Natural killer cell (primary cell): ENCODE results near the gene JUND. TPM values are rescaled to one million over a fixed set of nuclear protein-coding genes. Genes with fewer than 3 reads are reported as not detected.

Experiments used
- ATAC-seq, 3 donors: fragments of 150-1000 bp in 2 of 3; fragments of 200-7000 bp in 1 of 3; cut with Tn5 transposase; 1 replicate in 1 of 3; 2 replicates in 2 of 3; pipeline ENCODE4 v1.10.0; 2021; ENCODE audit warnings: mild to moderate bottlenecking in 2 of 3, moderate library complexity in 2 of 3
- DNase-seq, 2 donors: peaks; one replicate each; pipeline versions ENCODE4 v3.0.0 to v3.0.0-alpha.2; 2013 to 2021; ENCODE audit warnings: mixed read lengths in 1 of 2
- H3K27ac ChIP-seq: one replicate; pipeline ENCODE4 v1.5.1; 2013; ENCODE audit warnings: mild to moderate bottlenecking, low read length
- H3K27me3 ChIP-seq: one replicate; pipeline ENCODE4 v1.6.1; 2013; ENCODE audit warnings: low read length; ENCODE audit not compliant: control insufficient read depth, insufficient read depth
- H3K36me3 ChIP-seq: one replicate; pipeline ENCODE4 v1.6.1; 2013; ENCODE audit warnings: low read length; ENCODE audit not compliant: control insufficient read depth, insufficient read depth
- H3K4me1 ChIP-seq: one replicate; pipeline ENCODE4 v1.6.1; 2013; ENCODE audit warnings: low read length; ENCODE audit not compliant: control insufficient read depth, insufficient read depth
- H3K4me3 ChIP-seq: one replicate; pipeline ENCODE4 v1.5.1; 2013; ENCODE audit warnings: low read length
- H3K9me3 ChIP-seq: one replicate; pipeline ENCODE4 v1.6.1; 2013; ENCODE audit warnings: low read length; ENCODE audit not compliant: control insufficient read depth, insufficient read depth
- H3K27ac Mint-ChIP-seq, 2 donors: one replicate each; pipeline ENCODE4 v1.8.0; 2022; ENCODE audit warnings: mild to moderate bottlenecking in 2 of 2, mixed read lengths in 2 of 2, moderate library complexity in 1 of 2
- H3K27me3 Mint-ChIP-seq, 2 donors: one replicate each; pipeline ENCODE4 v1.8.0; 2022; ENCODE audit warnings: low read depth in 2 of 2, mixed read lengths in 2 of 2
- H3K36me3 Mint-ChIP-seq: one replicate; pipeline ENCODE4 v1.8.0; 2022; ENCODE audit warnings: mixed read lengths
- H3K4me1 Mint-ChIP-seq, 2 donors: one replicate each; pipeline ENCODE4 v1.8.0; 2022; ENCODE audit warnings: mixed read lengths in 2 of 2
- H3K4me3 Mint-ChIP-seq: one replicate; pipeline ENCODE4 v1.8.0; 2022; ENCODE audit warnings: mild to moderate bottlenecking, moderate library complexity, mixed read lengths
- H3K9me3 Mint-ChIP-seq, 2 donors: one replicate each; pipeline ENCODE4 v1.8.0; 2022; ENCODE audit warnings: mixed read lengths in 2 of 2
- WGBS: methylation state at CpG from one replicate; pipeline ENCODE4 v1.1.7; 2013; ENCODE audit warnings: missing lambda C conversion rate; ENCODE audit not compliant: insufficient coverage; 5-methylcytosine and 5-hydroxymethylcytosine counted together
- intact Hi-C: fragments of 100-400 bp; cut with micrococcal nuclease; formaldehyde crosslinking; loops from one replicate; pipeline ENCODE4 v1.14.2; 2022
- total RNA-seq, 4 donors: library from RNA; stranded (reverse); fragments of 120-200 nt in 1 of 4; gene quantifications; one replicate each; pipeline versions ENCODE4 v1.2.3 to v1.2.4, GENCODE V29; 2013 to 2022
- TF ChIP-seq, protein P1 (sequence below): fragments of 200-600 bp; IDR thresholded peaks from one replicate; pipeline ENCODE4 v1.8.0; 2022; ENCODE audit warnings: antibody characterized with exemption

The JUND gene
- total RNA-seq, 3 donors from 2014 or later (not counting 1 experiment from before 2014, with no cell fraction given) = 1,182 to 2,122 (median 1,520) TPM

GRCh38 chr19:18308051-18308947, 26.9 kb upstream of the JUND start:
- no peak overlapping the region for H3K27ac ChIP-seq
- no peaks in the 10 kb centered on the region for H3K27me3 Mint-ChIP-seq
- H3K27me3 ChIP-seq = no peaks in the 10 kb centered on the region
- H3K4me1 Mint-ChIP-seq = peaks cover 14 to 31% of the 10 kb centered on the region in 2 donors
- intact Hi-C loops = no loop called here
- H3K4me1 ChIP-seq = peaks cover 50% of the 10 kb centered on the region
- TF ChIP-seq, protein P1, sequence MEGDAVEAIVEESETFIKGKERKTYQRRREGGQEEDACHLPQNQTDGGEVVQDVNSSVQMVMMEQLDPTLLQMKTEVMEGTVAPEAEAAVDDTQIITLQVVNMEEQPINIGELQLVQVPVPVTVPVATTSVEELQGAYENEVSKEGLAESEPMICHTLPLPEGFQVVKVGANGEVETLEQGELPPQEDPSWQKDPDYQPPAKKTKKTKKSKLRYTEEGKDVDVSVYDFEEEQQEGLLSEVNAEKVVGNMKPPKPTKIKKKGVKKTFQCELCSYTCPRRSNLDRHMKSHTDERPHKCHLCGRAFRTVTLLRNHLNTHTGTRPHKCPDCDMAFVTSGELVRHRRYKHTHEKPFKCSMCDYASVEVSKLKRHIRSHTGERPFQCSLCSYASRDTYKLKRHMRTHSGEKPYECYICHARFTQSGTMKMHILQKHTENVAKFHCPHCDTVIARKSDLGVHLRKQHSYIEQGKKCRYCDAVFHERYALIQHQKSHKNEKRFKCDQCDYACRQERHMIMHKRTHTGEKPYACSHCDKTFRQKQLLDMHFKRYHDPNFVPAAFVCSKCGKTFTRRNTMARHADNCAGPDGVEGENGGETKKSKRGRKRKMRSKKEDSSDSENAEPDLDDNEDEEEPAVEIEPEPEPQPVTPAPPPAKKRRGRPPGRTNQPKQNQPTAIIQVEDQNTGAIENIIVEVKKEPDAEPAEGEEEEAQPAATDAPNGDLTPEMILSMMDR = no peak
- H3K9me3 Mint-ChIP-seq = no peaks in the 10 kb centered on the region
- WGBS = 91% methylated on average over 20 of the region's 20 CpGs
- no peak overlapping the region for H3K4me3 ChIP-seq
- ATAC-seq = no peak
- H3K36me3 ChIP-seq = peaks cover 27% of the 10 kb centered on the region
- H3K4me3 Mint-ChIP-seq = no peak overlapping the region
- no peaks in the 10 kb centered on the region for H3K36me3 Mint-ChIP-seq
- DNase-seq = no peak
- H3K27ac Mint-ChIP-seq = no peak overlapping the region
- H3K9me3 ChIP-seq = no peaks in the 10 kb centered on the region

DNA sequence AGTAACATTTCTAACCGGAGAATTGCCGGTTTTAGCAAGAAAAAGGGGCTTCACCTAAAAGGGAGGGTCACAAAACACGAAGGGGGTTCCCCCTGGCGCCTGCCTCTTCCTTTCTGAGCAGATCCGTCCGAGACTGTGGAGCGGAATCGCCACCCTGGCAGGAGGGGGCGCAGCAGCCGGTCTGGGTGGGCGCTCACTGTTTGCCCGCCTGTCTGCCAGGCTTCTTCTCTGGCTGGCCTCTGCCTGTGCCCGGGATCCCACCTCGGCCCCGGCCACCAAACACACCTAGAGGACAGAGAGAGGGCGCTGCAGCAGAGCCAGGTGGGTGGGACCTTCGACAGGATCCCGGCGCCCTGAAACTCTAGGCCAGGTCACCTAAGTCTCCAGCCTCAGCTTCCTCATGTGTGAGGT, 25.9 kb upstream of the JUND start:
- 83% methylated on average over 19 of the region's 19 CpGs for WGBS
- ATAC-seq = no peak
- H3K36me3 Mint-ChIP-seq = no peaks in the 10 kb centered on the region
- Histone ChIP-seq H3K27me3 (no peaks in the 10 kb centered on the region), H3K4me1 (peaks cover 60% of the 10 kb centered on the region), H3K36me3 (peaks cover 21% of the 10 kb centered on the region), H3K9me3 (no peaks in the 10 kb centered on the region), H3K4me3 (no peak overlapping the region), H3K27ac (peak overlapping the region; percentile 99)
- no peaks in the 10 kb centered on the region for H3K9me3 Mint-ChIP-seq
- intact Hi-C loops = no loop called here
- H3K4me1 Mint-ChIP-seq = peaks cover 17 to 34% of the 10 kb centered on the region in 2 donors
- no peaks in the 10 kb centered on the region for H3K27me3 Mint-ChIP-seq
- DNase-seq = peak in 1 of 2 donors; percentile 67
- peak overlapping the region; percentile 96 to 97 for H3K27ac Mint-ChIP-seq
- TF ChIP-seq, protein P1 = no peak
- peak overlapping the region; percentile 35 for H3K4me3 Mint-ChIP-seq

DNA sequence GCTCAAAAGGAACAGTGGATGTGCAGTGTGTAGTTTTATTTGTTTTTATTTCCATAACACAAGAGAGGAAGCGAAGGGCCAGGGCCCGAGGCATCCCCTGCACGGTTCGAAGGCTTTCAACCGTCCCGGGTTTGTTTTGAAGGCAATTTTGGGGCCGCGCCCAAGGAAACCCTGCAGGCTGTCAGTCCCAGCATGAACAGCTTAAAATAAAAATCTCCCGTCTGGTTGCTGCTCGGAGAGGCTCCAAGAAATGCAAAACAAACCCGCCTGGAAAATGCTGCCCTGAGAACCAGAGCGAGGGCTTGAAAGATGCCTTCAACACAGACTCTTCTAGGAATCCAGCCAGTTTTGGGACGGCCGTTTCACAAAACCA, 25.5 kb upstream of the JUND start:
- H3K4me3 Mint-ChIP-seq = peak overlapping the region; percentile 35
- ATAC-seq = no peak
- TF ChIP-seq, protein P1 = no peak
- Histone ChIP-seq H3K36me3 (peaks cover 17% of the 10 kb centered on the region), H3K27me3 (no peaks in the 10 kb centered on the region), H3K4me3 (no peak overlapping the region), H3K4me1 (peaks cover 64% of the 10 kb centered on the region), H3K27ac (peak overlapping the region; percentile 99), H3K9me3 (no peaks in the 10 kb centered on the region)
- peak overlapping the region; percentile 96 to 97 for H3K27ac Mint-ChIP-seq
- no peaks in the 10 kb centered on the region for H3K27me3 Mint-ChIP-seq
- WGBS = 77% methylated on average over 14 of the region's 14 CpGs
- intact Hi-C loops = loop anchor here (1.0 kb wide), 1 partner anchor 8 kb away; no protein-coding TSS in a partner anchor
- no peaks in the 10 kb centered on the region for H3K9me3 Mint-ChIP-seq
- H3K4me1 Mint-ChIP-seq = peaks cover 17 to 34% of the 10 kb centered on the region in 2 donors
- peak in 1 of 2 donors; percentile 41 for DNase-seq
- no peaks in the 10 kb centered on the region for H3K36me3 Mint-ChIP-seq
